Fibroblast of pulmonary artery (primary cell): ENCODE results near the gene CACNA1C.

Experiments used
- DNase-seq: peaks from one replicate; pipeline ENCODE4 v3.0.0-alpha.2; 2010; ENCODE audit warnings: low read depth
- H3K4me3 ChIP-seq: replicated peaks from 2 replicates; pipeline ENCODE4 v1.5.1; 2011; ENCODE audit warnings: low read depth, mild to moderate bottlenecking, control low read depth, low read length, moderate library complexity
- TF ChIP-seq, protein P1 (sequence below): IDR thresholded peaks from 2 replicates; pipeline ENCODE4 v1.5.1; 2011; ENCODE audit warnings: mild to moderate bottlenecking, control low read depth, low read length, inconsistent platforms; ENCODE audit errors: missing control alignments

The CACNA1C gene

DNA sequence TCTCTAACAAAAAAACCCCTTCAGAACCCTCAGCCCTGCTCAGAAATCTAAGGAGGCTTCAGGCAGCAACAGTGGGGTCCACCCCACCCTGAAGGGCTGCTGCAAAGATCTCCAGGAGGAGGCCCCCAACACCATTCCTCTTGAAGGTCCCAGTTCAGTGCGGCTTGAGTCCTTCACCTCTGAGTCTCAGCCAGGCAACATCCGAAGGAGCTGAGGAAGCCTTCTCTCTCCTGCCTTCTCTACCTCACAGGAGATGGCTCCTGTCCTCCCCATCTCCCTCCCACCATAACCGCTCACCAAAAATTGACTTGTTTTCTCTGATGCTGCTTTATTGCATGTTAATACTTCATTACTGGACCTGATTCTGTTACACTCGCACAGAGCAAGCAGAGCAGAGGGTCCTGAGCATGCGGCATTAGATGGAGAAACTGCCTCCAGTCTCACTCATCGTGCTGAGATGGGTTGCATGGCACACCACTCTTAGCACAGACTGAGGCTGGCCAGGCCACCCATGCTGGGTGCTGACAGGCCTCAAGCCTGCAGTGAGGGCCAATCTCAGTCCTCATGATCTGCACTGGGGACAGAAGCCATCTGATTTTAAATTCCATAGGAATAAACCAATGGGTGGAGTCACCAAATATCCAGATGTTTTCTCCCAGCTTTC, 224.8 kb downstream of the CACNA1C start:
- no peak for DNase-seq
- TF ChIP-seq, protein P1, sequence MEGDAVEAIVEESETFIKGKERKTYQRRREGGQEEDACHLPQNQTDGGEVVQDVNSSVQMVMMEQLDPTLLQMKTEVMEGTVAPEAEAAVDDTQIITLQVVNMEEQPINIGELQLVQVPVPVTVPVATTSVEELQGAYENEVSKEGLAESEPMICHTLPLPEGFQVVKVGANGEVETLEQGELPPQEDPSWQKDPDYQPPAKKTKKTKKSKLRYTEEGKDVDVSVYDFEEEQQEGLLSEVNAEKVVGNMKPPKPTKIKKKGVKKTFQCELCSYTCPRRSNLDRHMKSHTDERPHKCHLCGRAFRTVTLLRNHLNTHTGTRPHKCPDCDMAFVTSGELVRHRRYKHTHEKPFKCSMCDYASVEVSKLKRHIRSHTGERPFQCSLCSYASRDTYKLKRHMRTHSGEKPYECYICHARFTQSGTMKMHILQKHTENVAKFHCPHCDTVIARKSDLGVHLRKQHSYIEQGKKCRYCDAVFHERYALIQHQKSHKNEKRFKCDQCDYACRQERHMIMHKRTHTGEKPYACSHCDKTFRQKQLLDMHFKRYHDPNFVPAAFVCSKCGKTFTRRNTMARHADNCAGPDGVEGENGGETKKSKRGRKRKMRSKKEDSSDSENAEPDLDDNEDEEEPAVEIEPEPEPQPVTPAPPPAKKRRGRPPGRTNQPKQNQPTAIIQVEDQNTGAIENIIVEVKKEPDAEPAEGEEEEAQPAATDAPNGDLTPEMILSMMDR: no peak
- no peak overlapping the region for H3K4me3 ChIP-seq

DNA sequence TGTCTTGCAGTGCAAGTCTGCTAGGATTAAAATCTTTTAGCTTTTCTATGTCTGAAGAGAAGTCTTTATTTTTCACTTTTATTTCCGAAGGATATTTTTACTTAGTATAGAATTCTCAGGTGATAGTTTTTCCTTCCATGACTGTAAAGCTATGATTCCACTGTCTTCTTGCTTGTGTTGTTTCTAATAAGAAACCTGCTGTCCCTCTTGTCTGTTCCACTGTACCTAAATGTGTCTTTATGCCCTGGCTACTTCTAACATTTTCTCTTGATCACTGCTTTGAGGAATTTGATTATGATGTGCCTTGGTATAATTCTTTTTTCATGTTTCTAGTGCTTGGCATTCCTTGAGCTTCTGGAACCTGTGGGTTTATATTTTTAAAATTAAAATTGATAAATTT, 228.7 kb downstream of the CACNA1C start:
- DNase-seq: no peak
- TF ChIP-seq, protein P1: no peak
- H3K4me3 ChIP-seq: no peak overlapping the region

DNA sequence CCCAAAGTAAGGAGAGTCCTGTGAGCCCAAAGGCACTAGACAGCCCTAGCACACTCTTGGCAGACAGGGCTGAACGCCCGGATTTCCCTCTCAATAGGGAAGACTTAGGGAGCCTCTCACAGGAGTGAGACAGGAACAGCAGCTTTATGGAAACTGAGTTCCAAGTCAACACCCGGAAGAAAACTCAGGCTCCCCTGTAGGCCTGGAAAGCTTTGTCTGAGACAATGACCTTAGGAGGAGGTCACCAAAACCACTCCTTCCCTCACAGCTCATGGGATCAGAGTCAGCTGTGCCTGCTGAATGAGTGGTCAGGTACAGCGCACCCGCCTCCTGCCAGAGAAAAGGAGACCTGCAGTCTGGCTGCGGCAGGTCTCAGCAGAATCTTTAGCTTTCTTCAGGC, 229.5 kb downstream of the CACNA1C start:
- TF ChIP-seq, protein P1: no peak
- H3K4me3 ChIP-seq: no peak overlapping the region
- DNase-seq: no peak

DNA sequence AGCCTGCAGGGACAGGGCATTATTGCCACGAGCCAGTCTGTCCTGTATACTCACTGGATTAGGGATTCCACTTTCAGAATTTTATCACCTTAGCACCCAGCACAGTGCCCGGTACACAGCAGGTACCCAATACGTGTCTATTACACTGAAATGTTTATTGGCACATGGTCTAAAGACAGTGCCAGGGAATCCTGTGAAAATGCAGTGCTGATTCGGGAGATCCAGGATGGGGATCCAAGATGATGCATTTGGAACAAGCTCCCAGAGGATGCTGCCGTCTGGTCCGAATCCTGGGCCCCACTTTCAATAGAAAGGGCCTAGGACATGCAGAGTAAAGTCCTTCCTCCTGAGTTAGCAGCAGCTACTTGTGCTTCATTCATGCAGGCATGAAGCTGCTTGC, 230.7 kb downstream of the CACNA1C start:
- TF ChIP-seq, protein P1: no peak
- no peak for DNase-seq
- no peak overlapping the region for H3K4me3 ChIP-seq

DNA sequence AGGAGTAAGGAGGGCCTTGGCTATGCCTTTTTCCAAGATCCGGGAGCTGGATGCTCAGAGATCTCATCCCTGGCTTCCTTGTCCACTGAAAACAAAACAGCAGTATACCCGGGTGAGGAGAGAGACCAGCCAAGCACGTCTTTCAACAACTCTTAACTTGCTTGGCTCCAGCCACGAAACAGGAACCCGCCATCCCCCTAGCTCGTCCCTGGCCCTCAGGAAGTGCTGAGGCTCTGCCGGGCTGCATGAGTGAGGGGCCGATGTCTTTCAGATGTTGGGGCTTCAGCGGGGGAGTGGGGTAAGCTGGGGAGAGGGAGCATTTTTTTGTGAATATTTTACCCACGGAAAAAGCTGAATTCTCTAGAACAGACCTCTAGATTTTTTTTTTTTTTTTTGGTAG, 231.1 kb downstream of the CACNA1C start:
- TF ChIP-seq, protein P1: no peak
- peak overlapping the region; percentile 15 for H3K4me3 ChIP-seq
- DNase-seq: peak; percentile 65

DNA sequence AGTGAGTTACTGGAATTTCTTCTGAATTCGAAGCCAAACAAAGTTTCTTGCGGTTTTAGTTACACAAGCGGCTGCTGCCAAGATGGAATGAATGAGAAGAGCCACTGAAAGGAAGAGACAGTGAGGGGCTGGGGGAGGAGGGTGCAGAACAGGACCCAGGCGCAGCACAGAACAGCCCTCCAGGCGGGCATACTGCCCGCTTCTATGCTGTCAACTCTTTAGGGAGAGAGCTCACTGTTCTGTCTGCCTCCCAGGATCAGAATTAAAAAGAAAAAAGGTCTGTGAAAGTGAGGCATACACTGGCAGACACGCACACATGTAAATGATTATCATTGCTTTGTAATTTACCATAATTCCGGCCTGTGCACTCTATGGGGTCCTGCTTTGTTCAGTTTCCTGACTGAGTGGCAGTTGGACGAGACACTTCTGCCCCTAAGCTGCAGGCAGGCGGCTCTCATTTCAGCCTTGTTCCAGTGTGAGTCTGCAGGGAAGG, 231.6 kb downstream of the CACNA1C start:
- no peak overlapping the region for H3K4me3 ChIP-seq
- TF ChIP-seq, protein P1: no peak
- DNase-seq: peak; percentile 78

DNA sequence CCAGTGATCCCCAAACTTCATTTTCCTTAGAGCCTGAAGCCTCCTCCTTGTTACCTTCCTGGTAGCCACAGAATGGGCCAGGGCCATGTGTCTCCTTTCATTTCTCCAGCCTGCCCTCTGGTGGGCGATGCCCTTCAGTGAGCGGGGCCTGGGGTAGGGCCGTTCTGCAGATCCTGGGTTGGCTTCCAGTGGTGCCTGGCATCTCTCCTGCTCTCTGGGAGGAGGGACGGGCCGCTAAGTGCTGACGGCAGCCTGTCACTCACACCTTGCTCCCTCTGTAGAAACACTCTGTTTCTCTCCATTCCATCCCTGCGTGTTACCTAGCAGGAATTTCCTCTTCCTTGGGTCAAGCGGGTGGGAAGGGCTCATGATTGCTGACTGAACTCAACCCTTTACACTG, 232.1 kb downstream of the CACNA1C start:
- TF ChIP-seq, protein P1: peak; percentile 84
- H3K4me3 ChIP-seq: no peak overlapping the region
- peak; percentile 78 for DNase-seq
